Activated CD8-positive, alpha-beta memory T cell treated with anti-CD3 and anti-CD28 coated beads, Interleukin-2, amount 50 U/mL, for 24 hours (primary cell): ENCODE results near the gene ZSCAN18.

Experiments used
- DNase-seq: peaks from one replicate; pipeline ENCODE4 v3.0.0-alpha.2; 2020; ENCODE audit errors: extremely low read depth

ZSCAN18 gene

GRCh38 chr19:58086825-58087710 lies 11.0 kb downstream of the ZSCAN18 start:
- no peak for DNase-seq

- no peak for DNase-seq
These were observed 12.6 kb downstream of the ZSCAN18 start for GRCh38 chr19:58085348-58085875.

- no peak for DNase-seq
These were observed 13.3 kb downstream of the ZSCAN18 start for GRCh38 chr19:58084596-58085347.

GRCh38 chr19:58083021-58083420 lies 15.0 kb downstream of the ZSCAN18 start:
- DNase-seq: no peak

- DNase-seq: no peak
These were observed 18.2 kb downstream of the ZSCAN18 start for GRCh38 chr19:58079792-58080191.

- no peak for DNase-seq
These were observed 30.7 kb downstream of the ZSCAN18 start for GRCh38 chr19:58067240-58067912.

- DNase-seq: no peak
These were observed 34.3 kb downstream of the ZSCAN18 start for GRCh38 chr19:58063712-58064111.

GRCh38 chr19:58060231-58060630 lies 37.8 kb downstream of the ZSCAN18 start:
- DNase-seq: no peak

GRCh38 chr19:58059671-58060078 lies 38.4 kb downstream of the ZSCAN18 start:
- no peak for DNase-seq

GRCh38 chr19:58059003-58059670 lies 38.9 kb downstream of the ZSCAN18 start, which contains the start of gene ZNF135:
ZNF135 (plus strand) TSS chr19:58059282; CDS start chr19:58060003, 721 bp downstream.
- peak; percentile 29 for DNase-seq

- no peak for DNase-seq
These were observed 39.6 kb downstream of the ZSCAN18 start for GRCh38 chr19:58058467-58058866.

- DNase-seq: no peak
These were observed 41.2 kb downstream of the ZSCAN18 start for GRCh38 chr19:58056861-58057260.

GRCh38 chr19:58056261-58056660 lies 41.8 kb downstream of the ZSCAN18 start:
- no peak for DNase-seq

- no peak for DNase-seq
These were observed 42.8 kb downstream of the ZSCAN18 start for GRCh38 chr19:58054901-58055874.

- DNase-seq: no peak
These were observed 44.4 kb downstream of the ZSCAN18 start for GRCh38 chr19:58053480-58054156.

- no peak for DNase-seq
These were observed 45.8 kb downstream of the ZSCAN18 start for GRCh38 chr19:58052256-58052655.

GRCh38 chr19:58047672-58048071 lies 50.4 kb downstream of the ZSCAN18 start:
- no peak for DNase-seq

GRCh38 chr19:58046856-58047255 lies 51.2 kb downstream of the ZSCAN18 start:
- no peak for DNase-seq

GRCh38 chr19:58045411-58046050 lies 52.5 kb downstream of the ZSCAN18 start:
- DNase-seq: no peak
